ENCODE measurements around the gene SLC2A8.

The SLC2A8 gene

GRCh38 chr9:127407492-127407843, 10.5 kb downstream of the SLC2A8 start:
- POLR2A ChIA-PET: no interaction called here
- CTCF ChIA-PET: interaction anchor here (0.8 kb wide), 2 partner anchors 8 to 10 kb away, joined by 3 to 4 read pairs; partner anchors contain the start of gene SLC2A8

GRCh38 chr9:127411122-127411521, 14.2 kb downstream of the SLC2A8 start:
- ChIA-PET CTCF (interaction anchor here (0.6 kb wide), 1 partner anchor 63 kb away, joined by 3 read pairs; no protein-coding TSS in a partner anchor), POLR2A (no interaction called here)
- no peak for TF ChIP-seq CTCF (IDR thresholded peaks at IDR 0.05; ENCODE audit: insufficient read depth, low read length, missing control alignments)
- no peak for DNase-seq (ENCODE audit: low read depth, low spot score)
- H3K4me3 ChIP-seq (ENCODE audit: low read depth, low read length): no peak overlapping the region

More at GRCh38 chr9:127407492-127407843, 10.5 kb downstream of the SLC2A8 start:
- TF ChIP-seq CTCF (IDR thresholded peaks at IDR 0.05; ENCODE audit: insufficient read depth, low read length, missing control alignments): no peak
- no peak for DNase-seq (ENCODE audit: low read depth, low spot score)
- H3K4me3 ChIP-seq (ENCODE audit: low read depth, low read length): no peak overlapping the region

DNA sequence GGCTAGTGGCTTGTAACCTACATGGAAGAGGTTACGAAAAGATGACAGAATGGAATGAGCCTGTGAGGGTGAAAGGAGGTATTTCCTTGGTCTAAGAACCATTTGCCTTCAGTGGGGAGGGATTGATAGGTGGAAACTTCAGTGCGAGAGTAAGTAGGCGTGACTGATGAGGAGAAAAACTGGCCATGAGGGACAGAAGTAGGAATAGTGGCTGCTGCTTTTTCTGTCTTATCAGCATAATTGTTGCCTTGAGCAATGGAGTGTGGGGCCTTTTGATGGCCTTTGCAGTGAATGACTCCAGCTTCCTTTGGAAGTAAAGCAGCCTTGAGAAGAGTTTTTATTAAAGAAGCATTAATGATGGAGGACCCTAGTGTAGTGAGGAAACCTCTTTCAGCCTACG, 18.2 kb downstream of the SLC2A8 start:
- POLR2A ChIA-PET: no interaction called here
- TF ChIP-seq CTCF (IDR thresholded peaks at IDR 0.05; ENCODE audit: insufficient read depth, low read length, missing control alignments): no peak
- no peak overlapping the region for H3K4me3 ChIP-seq (ENCODE audit: low read depth, low read length)
- no peak for DNase-seq (ENCODE audit: low read depth, low spot score)
- CTCF ChIA-PET: interaction anchor here (0.7 to 0.9 kb wide), 3 partner anchors 8 to 450 kb away, joined by 3 read pairs; no protein-coding TSS in a partner anchor

- POLR2A ChIA-PET: no interaction called here
Measured at GRCh38 chr9:127415657-127416056, 18.7 kb downstream of the SLC2A8 start.

DNA sequence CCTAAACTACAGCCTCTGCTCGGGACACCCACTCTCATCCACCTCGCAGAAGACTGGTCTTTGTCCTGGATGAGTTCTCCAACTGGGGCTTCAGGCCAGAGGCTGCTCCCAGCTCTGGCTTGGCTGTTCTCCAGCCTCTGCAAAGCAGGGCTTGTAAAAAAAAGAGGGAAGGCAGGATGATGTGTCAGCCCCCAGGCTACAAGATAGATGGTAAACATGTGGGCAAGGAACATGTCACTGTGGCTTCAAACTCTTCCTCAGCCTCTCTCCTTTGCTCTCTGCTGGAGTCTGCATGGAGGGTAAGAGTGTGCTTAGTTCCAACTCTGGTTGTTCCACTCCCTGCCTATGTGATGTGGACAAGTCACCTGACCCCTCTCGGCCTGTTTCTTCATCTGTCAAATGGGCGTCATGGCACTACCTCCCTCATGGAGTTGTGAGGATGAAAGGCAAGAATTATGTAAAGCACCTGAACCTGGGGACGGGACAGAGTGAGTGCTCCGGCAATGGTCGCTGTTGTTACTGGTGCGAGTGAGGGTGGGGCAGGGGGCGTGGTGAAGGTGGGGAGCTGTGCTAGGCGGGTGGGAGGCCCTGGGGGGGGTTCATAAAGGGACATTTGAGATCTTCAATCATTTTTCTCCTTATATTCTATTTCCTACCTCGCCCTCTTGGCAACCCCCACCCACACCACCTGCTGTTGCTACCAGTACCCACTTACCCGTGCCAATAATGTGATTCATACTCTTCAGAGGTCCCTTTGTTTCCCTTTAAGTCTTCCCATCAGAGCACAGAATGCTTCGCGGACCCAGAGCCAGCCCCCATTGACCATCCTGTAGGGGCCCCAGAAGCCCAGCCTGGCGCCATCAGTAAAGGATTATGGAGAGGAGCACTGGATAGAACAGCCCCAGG, 20.4 kb downstream of the SLC2A8 start:
- H3K4me3 ChIP-seq (ENCODE audit: low read depth, low read length): no peak overlapping the region
- ChIA-PET POLR2A (no interaction called here), CTCF (interaction anchor here (0.8 kb wide), 1 partner anchor 203 kb away, joined by 3 read pairs; no protein-coding TSS in a partner anchor)
- DNase-seq (ENCODE audit: low read depth, low spot score): no peak
- no peak for TF ChIP-seq CTCF (IDR thresholded peaks at IDR 0.05; ENCODE audit: insufficient read depth, low read length, missing control alignments)

More at GRCh38 chr9:127415657-127416056, 18.7 kb downstream of the SLC2A8 start:
- DNase-seq (ENCODE audit: low read depth, low spot score): no peak
- CTCF ChIA-PET: interaction anchor here (0.7 to 0.9 kb wide), 3 partner anchors 8 to 450 kb away, joined by 3 read pairs; no protein-coding TSS in a partner anchor
- no peak for TF ChIP-seq CTCF (IDR thresholded peaks at IDR 0.05; ENCODE audit: insufficient read depth, low read length, missing control alignments)
- H3K4me3 ChIP-seq (ENCODE audit: low read depth, low read length): no peak overlapping the region

GRCh38 chr9:127418037-127418471, 21.1 kb downstream of the SLC2A8 start:
- no peak for TF ChIP-seq CTCF (IDR thresholded peaks at IDR 0.05; ENCODE audit: insufficient read depth, low read length, missing control alignments)
- no peak overlapping the region for H3K4me3 ChIP-seq (ENCODE audit: low read depth, low read length)
- ChIA-PET CTCF (interaction anchor here (0.8 kb wide), 1 partner anchor 204 kb away, joined by 3 read pairs; no protein-coding TSS in a partner anchor), POLR2A (no interaction called here)
- no peak for DNase-seq (ENCODE audit: low read depth, low spot score)
